HL-60 (cell line): Measurements from ENCODE around the gene UBP1.

Experiments used
- DNase-seq, 2 experiments: peaks; one replicate each; pipeline ENCODE4 v3.0.0-alpha.2; 2010 to 2020; ENCODE audit warnings: low read depth in 1 of 2, low spot score in 1 of 2
- H3K27ac ChIP-seq: fragments of 250-450 bp; sonication (Bioruptor Pico); replicated peaks from 2 replicates; pipeline ENCODE4 v1.5.1; 2020; ENCODE audit warnings: mild to moderate bottlenecking, moderate library complexity
- H3K27me3 ChIP-seq: fragments of 250-450 bp; sonication (Bioruptor Pico); 2 replicates; pipeline ENCODE4 v1.5.1; 2021; ENCODE audit warnings: mild to moderate bottlenecking, moderate library complexity; ENCODE audit not compliant: insufficient read depth, poor library complexity, severe bottlenecking
- H3K4me3 ChIP-seq: replicated peaks from 2 replicates; pipeline ENCODE4 v1.5.1; 2011; ENCODE audit warnings: mild to moderate bottlenecking, control low read depth, low read length; ENCODE audit not compliant: insufficient read depth
- GABPA ChIP-seq: IDR thresholded peaks from 2 replicates; pipeline ENCODE4 v1.6.1; 2012; ENCODE audit warnings: low read depth
- POLR2AphosphoS5 ChIP-seq: IDR thresholded peaks from 2 replicates; pipeline ENCODE4 v1.6.1; 2012; ENCODE audit warnings: low read depth
- REST ChIP-seq: IDR thresholded peaks from 2 replicates; pipeline ENCODE4 v1.6.1; 2012; ENCODE audit warnings: low read depth; ENCODE audit not compliant: insufficient replicate concordance
- SPI1 ChIP-seq: IDR thresholded peaks from 2 replicates; pipeline ENCODE4 v1.6.1; 2012; ENCODE audit warnings: low read depth, mild to moderate bottlenecking, borderline replicate concordance
- TF ChIP-seq, protein P1 (sequence below): IDR thresholded peaks from one replicate; pipeline ENCODE4 v1.5.1; 2011; ENCODE audit warnings: low read length, control low read depth, inconsistent platforms; ENCODE audit not compliant: insufficient read depth

The UBP1 gene

DNA sequence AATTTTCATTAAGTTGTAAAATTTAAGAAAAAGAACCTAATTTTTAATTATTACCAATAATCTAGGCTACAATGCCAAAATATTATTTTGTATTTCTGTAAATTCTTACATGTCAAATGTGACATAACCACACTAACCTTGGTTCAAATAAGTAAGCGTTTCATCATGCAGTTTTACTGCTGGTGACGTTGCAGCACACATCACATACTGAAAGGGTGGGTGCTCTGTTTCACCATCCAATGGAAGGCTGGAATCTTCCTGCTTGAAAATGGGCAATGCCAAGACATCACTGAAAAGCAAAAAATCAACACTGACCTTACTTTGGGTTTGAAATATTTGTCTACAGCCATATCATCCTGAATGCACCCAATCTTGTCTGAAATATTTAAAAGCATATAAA lies 14.8 kb downstream of the UBP1 start:
- no peak for DNase-seq

GRCh38 chr3:33424606-33425452 lies 15.4 kb downstream of the UBP1 start:
- DNase-seq = no peak

More for the DNA sequence above, 14.8 kb downstream of the UBP1 start:
- Histone ChIP-seq H3K4me3 (no peak overlapping the region), H3K27me3 (no peaks in the 10 kb centered on the region), H3K27ac (no peak overlapping the region)
- TF ChIP-seq SPI1 (no peak), REST (no peak), GABPA (no peak)
- TF ChIP-seq, protein P1, sequence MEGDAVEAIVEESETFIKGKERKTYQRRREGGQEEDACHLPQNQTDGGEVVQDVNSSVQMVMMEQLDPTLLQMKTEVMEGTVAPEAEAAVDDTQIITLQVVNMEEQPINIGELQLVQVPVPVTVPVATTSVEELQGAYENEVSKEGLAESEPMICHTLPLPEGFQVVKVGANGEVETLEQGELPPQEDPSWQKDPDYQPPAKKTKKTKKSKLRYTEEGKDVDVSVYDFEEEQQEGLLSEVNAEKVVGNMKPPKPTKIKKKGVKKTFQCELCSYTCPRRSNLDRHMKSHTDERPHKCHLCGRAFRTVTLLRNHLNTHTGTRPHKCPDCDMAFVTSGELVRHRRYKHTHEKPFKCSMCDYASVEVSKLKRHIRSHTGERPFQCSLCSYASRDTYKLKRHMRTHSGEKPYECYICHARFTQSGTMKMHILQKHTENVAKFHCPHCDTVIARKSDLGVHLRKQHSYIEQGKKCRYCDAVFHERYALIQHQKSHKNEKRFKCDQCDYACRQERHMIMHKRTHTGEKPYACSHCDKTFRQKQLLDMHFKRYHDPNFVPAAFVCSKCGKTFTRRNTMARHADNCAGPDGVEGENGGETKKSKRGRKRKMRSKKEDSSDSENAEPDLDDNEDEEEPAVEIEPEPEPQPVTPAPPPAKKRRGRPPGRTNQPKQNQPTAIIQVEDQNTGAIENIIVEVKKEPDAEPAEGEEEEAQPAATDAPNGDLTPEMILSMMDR = no peak

DNA sequence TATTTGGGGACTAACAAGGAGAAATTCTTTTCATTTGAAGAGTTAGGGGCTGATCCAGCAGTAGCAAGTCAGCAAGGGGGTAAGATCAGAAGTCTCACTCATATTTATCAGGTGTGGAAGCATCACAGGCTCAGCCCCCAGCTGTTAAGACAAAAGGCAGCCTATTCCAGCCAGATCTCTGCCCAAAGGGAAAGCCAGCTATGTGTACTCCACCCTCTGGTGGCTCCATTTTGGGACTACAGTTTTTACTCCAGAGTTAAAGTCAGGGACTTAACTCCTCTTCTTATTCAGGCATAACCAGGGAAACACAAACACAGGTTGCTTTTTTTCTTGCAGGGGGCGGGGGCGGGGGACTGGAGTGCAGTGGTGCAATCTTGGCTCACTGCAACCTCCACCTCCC lies 19.2 kb downstream of the UBP1 start:
- Histone ChIP-seq H3K4me3 (no peak overlapping the region), H3K27ac (no peak overlapping the region), H3K27me3 (no peaks in the 10 kb centered on the region)
- TF ChIP-seq GABPA = no peak
- TF ChIP-seq SPI1 = no peak
- TF ChIP-seq, protein P1 = no peak
- TF ChIP-seq POLR2AphosphoS5 = no peak
- TF ChIP-seq REST = no peak
- DNase-seq = no peak

More at GRCh38 chr3:33424606-33425452, 15.4 kb downstream of the UBP1 start:
- no peak overlapping the region for H3K4me3 ChIP-seq
- H3K27ac ChIP-seq = no peak overlapping the region
- no peak for TF ChIP-seq POLR2AphosphoS5
- TF ChIP-seq, protein P1 = no peak
- TF ChIP-seq REST = no peak
- TF ChIP-seq SPI1 = no peak
- TF ChIP-seq GABPA = no peak
- no peaks in the 10 kb centered on the region for H3K27me3 ChIP-seq
